GM12873 (cell line): ENCODE data around the gene PTPRN2.

ENCODE experiments used
- CTCF ChIP-seq: IDR thresholded peaks from 2 replicates; pipeline ENCODE4 v1.5.1; 2012; ENCODE audit warnings: low read depth, mild to moderate bottlenecking, moderate library complexity, low read length, control low read depth; ENCODE audit not compliant: insufficient read depth; ENCODE audit errors: missing control alignments

Gene PTPRN2

DNA sequence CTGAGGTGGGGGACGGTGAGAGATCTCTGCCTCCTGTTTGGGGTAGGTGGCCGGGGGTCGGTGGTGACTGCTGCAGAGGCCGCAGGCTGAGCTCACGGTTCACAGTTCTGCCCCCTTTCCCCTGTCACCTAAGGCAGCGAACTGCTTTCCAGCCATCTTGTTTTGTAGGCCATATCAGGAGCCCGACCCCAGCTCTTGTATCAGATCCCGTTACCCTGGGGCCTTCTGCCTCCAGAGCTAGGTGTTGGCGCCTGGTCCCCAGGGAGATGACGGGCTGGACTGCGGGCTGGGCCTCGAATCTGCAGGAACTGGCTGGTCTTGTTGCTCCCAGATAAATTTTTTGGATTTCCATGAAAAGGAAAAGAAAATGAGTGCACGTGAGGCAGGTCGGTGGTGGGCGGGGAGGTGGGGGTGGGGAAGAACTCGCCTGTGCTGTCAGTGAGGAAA is 1067.8 kb downstream of the PTPRN2 start:
- no peak for TF ChIP-seq CTCF

DNA sequence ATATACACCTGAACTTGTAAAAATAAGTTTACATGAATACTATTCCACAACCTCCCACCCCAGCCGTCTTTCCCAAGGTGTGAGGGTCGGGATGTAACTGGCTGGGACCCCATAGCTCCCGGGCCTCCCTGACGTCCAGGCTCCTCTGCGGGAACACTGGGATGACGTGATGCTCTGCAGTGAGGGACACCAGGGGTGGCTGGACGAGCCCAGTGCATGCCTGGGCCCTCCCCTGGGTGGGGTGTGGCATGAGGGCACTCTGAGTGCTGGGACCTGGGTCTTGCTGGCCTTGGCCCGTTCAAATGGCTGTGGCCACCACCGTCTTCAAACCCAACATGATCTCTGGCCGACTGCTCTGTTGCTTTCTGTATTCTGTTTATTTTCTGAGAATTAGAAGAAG is 1068.4 kb downstream of the PTPRN2 start:
- TF ChIP-seq CTCF, result no peak

- TF ChIP-seq CTCF, result no peak
Observed at GRCh38 chr7:157518514-157519175, 1069.0 kb downstream of the PTPRN2 start.

DNA sequence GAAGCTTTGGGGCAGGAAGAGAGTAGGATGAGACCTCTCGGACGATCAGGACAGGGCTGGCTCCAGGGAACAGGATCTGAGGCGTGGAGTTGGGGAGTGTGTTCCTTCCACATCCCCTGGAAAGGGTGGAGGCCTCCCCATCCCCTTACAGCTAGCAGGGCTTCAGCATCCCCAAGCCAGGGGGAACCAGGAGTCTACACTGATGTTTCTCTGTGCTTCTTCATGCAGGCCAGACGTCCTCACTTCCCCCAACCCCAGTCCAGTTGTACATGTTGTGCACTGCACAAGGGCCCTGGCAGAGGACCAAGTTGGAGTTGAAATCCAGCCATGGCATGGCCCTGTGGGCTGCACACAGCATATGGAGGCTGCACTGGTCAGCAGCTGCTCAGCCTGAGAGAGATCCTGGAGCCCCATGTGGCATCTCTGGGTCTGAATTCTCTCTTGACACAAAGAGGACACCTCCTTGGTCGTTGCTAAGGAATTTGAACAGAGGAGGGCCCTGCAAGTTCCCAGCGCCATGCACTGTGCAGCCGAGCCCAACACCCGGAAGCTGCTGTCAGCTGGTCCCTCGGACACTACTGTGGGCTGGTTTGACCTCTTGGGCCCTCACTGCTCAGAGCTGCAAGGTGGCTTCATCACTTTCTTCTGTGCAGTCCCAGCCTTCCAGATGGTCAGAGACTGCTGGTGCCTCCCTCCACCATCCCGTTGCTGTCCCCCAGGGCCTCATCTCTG is 1069.7 kb downstream of the PTPRN2 start:
- no peak for TF ChIP-seq CTCF

GRCh38 chr7:157516911-157517781 is 1070.5 kb downstream of the PTPRN2 start:
- no peak for TF ChIP-seq CTCF

DNA sequence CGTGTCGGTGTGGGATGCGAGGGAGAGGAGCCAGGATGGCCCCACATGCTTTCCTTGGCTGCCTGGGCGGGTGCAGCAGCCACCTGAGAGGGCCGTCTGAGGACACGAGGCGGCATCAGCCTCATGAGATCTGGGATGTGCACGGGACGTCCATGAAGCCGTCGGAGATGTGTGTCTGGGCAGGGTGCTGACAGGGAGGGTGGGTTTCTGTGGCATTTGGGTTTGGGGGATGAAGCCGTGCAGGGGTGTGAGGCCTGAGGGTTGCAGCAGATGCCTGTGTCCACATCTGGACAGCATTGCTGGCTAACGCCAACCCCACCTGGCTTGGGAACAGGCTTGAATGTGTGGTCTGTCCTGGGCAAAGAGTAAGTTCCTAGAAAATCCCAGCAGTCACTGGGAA is 1071.3 kb downstream of the PTPRN2 start:
- no peak for TF ChIP-seq CTCF
